VCaP (cell line): ENCODE measurements around the gene MFSD11.
"Not testable (repeated sequence)": the region's sequence is repeated elsewhere in the genome, so short reads cannot be mapped to it uniquely, and the experiment has no call there.

Source experiments
- H3K27ac ChIP-seq: fragments of 450-650 bp; 2 replicates; pipeline ENCODE4 v1.5.1; 2017
- TF ChIP-seq, protein P1 (sequence below): fragments of 450-650 bp; conservative IDR thresholded peaks from 2 replicates; pipeline ENCODE4 v1.5.1; 2017; ENCODE audit warnings: mild to moderate bottlenecking, moderate library complexity

Gene MFSD11

DNA sequence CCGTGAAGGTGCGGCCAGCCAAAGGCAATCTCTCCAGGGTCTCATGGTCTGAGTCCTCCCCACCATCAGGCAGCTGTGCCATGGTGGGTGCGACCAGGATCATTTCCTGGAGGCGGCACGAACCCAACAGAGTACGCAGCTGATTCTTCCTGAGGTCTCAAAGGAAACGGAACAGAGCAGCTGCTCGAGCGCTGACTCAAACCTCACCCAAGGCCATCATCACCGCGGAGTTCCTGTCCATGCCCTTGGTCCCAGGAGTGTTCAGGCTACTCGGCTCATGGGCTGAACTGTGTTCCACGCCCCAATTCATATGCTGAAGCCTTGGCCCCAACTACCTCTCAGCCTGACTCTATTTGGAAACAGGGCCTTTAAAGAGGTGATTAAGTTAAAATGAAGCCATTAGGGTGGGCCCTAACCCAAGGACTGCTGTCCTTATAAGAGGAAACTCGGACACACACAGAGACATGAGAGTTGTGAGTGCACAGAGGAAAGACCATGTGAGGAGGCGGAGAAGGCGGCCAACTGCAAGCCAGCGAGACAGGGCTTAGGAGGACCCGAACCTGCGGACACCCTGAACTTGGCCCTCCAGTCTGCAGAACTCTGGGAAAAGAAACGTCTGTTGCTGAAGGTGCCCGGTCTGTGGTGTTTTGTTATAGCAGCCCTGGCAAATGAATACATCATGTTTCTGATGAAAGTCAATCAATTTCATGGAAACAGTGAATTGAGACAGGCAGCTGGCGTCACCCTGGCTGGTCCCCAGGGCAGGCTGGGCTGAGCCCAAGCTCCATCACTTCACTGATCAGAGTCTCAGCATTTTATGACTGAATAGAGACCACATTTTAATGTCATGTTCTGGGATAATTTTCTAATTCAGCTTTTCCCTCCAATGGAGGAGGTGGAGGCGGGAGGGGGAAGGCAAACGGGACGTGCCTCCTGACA lies 40.9 kb upstream of the MFSD11 start:
- TF ChIP-seq, protein P1, sequence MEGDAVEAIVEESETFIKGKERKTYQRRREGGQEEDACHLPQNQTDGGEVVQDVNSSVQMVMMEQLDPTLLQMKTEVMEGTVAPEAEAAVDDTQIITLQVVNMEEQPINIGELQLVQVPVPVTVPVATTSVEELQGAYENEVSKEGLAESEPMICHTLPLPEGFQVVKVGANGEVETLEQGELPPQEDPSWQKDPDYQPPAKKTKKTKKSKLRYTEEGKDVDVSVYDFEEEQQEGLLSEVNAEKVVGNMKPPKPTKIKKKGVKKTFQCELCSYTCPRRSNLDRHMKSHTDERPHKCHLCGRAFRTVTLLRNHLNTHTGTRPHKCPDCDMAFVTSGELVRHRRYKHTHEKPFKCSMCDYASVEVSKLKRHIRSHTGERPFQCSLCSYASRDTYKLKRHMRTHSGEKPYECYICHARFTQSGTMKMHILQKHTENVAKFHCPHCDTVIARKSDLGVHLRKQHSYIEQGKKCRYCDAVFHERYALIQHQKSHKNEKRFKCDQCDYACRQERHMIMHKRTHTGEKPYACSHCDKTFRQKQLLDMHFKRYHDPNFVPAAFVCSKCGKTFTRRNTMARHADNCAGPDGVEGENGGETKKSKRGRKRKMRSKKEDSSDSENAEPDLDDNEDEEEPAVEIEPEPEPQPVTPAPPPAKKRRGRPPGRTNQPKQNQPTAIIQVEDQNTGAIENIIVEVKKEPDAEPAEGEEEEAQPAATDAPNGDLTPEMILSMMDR: no peak
- no peak overlapping the region for H3K27ac ChIP-seq

DNA sequence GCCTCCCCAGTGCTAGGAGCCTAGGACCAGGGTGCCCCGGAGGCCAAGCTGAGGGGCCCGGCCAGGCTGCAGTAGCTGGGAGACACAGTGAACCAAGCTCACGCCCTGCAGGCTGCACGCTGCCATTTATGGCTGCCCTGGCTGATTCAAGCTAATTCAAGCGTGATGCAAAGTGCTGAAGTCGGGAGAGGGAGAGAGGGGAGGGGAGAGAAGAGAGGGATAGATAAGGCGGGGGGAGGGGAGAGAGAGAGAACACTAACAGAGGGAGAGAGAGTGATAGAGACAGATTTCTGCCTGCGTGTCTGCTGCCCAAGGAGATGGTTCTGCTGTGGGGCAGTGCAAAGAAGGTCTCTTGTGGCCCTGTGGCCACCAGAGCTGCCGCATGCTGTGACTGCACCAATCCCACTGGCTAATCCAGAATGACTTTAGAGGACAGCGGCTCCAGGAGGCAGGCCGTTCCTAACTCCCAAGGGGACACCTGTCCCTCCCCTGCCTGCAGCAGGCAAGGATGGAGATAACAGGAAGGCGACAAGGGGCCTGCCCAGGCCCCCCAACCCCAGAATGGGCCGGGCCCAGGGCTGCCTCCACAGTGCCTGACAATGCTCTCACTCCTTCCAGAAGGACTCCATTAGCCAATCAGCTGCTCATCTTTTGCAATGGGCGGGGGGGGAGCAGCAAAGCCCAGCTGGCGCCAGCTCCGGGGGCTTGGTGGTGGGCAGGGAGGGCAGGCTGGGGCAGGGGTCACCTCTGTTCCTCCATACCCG lies 40.0 kb upstream of the MFSD11 start:
- H3K27ac ChIP-seq: no peak overlapping the region
- TF ChIP-seq, protein P1: no peak

DNA sequence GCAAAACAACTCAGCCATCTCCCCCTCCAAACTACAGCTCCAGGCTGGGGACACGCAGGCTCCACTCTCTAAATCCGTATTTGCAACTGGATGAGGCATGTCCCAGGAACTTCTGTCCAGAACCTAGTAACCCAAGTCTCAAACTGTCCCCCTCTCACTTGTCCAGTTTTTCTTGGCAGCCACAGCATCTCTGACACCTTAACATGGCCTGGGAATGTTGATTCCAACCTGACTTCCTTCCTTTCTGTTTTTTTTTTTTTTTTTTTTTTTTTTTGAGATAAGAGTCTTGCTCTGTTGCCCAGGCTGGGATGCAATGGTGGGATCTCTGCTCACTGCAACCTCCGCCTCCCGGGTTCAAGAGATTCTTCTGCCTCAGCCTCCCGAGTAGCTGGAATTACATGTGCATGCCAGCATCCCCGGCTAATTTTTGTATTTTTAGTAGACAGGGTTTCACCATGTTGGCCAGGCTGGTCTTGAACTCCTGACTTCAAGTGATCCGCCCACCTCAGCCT lies 39.4 kb upstream of the MFSD11 start:
- H3K27ac ChIP-seq: not testable (repeated sequence)

DNA sequence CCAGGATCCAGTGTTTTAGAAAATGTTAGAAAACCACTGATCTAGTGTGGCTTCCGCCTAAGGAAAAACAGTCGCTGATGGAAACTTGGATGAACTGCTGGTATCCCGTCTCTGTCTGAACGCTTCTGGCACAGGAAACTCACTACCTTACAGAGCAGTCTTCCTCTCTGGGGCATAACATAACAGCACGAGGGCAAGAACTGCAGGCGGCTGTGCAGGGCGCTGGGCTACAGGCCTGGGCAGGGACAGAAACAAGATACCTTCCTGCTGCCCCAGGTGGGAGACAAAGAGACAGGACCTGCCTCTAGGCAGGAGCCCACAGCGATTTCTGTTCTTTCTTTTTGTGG lies 37.7 kb upstream of the MFSD11 start:
- no peak overlapping the region for H3K27ac ChIP-seq
- TF ChIP-seq, protein P1: no peak

DNA sequence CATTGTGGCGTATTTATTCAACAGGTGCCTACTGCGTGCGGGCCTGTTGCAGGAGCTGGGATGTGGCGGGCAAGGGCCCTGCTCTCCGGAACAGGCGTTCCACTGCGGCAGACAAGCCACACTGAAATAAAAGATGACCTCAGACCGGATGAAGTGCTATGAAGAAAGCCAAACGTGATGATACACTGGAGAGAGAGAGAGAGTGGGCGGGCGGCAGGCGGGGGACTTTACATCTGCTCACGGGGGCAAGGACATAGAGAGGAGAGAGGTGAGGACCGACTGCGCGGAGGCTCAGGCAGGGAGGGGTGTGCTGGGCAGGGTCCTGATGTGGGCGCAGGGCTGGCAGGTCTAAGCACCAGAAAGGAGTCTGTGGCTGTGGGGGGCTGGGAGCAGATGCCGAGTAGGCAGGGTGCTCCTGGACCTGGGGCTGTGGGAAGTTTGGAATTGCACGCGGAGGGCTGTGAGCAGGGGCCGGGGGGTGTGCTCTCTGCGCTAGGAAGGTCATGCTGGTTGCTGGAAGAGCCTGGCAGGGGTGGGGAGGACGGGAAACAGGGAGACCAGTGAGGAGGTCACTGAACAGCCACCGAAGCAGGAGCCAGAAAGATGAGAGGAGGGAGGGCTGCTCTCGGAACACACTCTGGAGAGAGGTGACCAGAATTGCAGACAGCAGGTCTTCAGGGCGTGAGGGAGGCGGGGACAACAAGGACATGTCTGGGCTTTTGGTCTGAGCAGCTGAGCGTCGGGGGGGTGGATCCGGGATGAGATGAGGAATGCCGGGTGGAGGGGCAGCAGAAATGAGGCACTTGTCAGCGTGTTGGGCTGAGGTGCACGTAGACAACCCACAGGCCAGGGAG lies 37.1 kb upstream of the MFSD11 start:
- no peak overlapping the region for H3K27ac ChIP-seq
- TF ChIP-seq, protein P1: no peak

DNA sequence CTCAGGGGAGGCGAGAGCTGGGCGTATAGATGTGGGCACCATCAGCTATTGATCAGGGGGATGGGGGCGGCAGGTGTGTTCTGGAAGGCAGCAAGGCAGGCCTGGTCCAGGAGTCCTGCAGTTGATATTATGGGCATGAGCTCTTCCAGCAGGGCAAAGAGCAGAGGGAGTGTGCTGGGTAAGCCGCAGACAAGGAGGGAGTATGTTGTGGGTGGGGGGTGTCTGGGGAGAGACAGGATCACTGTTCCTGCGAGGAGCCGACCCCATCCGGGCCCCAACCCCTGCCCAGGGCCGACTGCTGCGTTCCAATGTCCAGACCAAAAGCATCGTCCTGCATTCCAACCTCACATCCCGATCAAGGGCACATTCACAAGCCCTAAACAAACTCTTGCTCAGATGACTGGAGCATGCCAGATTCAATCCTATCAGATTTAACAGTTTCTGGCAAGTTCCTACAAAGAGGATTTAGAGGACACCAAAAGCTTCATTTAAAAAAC lies 36.4 kb upstream of the MFSD11 start:
- TF ChIP-seq, protein P1: no peak
- H3K27ac ChIP-seq: no peak overlapping the region

DNA sequence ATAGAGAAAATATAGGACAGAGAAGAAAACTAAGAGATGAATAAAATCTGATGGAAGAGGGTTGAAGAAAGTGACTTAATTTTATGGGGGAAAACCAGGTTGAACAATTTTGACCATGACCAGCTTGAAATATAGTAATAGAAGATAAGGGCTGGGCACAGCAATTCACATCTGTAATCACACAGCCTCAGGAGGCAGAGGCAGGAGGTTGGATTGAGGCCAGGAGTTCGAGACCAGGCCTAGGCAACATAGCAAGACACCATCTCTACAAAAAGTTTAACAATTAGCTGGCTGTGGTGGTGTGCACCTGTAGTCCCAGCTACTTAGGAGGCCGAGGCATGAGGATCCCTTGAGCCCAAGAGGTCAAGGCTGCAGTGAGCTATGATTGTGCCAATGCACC lies 35.8 kb upstream of the MFSD11 start:
- no peak overlapping the region for H3K27ac ChIP-seq
- TF ChIP-seq, protein P1: no peak
